Stimulated activated CD8-positive, alpha-beta memory T cell treated with anti-CD3 and anti-CD28 coated beads, Interleukin-4, amount 100 ng/mL, for 4 hours (primary cell): ENCODE data around the gene DUS2.

Experiments used
- DNase-seq, 2 donors: peaks; one replicate each; pipeline ENCODE4 v3.0.0-alpha.2; 2020; ENCODE audit warnings: low read depth in 2 of 2, low spot score in 1 of 2

The DUS2 gene

GRCh38 chr16:68046106-68046505 is 23.0 kb downstream of the DUS2 start:
- DNase-seq, result no peak

DNA sequence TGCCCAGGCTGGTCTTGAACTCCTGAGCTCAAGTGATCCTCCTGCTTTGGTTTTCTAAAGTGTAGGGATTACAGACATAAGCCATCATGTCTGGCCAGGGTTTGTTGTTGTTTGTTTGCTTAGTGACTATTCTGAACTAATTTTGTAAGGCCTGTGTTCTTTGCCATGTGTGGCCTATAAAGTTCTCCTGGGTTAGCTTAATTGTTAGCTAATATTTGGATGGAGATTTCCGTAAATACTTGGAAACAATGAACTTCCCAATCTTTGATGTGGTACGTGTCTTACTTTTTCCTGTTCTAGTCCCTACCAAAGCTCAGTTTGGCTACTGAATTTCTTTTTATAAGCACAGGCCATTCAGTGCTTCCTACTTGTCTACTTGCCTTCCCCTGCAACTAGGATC is 24.9 kb downstream of the DUS2 start:
- no peak for DNase-seq

- DNase-seq, result no peak
Observed at GRCh38 chr16:68049449-68049848, 26.4 kb downstream of the DUS2 start.

DNA sequence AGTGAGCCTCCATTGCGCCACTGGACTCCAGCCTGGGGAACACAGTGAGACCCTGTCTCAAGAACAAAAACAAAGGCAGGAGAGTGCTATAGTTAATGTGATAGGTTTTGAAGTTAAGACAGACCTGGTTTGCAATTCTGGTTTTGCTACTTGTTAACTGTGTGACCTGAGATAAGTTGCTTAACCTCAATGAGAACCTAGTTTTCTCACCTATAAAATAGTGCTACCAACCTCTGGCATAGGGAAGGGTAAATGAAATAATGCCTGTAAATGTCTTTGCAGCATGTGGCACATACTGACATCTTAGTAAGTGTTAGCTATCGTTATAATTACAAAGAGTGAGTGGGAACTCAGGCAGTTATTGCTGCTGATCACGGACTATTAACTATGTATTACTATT is 32.3 kb downstream of the DUS2 start:
- no peak for DNase-seq

GRCh38 chr16:68059804-68060203 is 36.7 kb downstream of the DUS2 start:
- DNase-seq, result no peak

- DNase-seq, result no peak
Observed at GRCh38 chr16:68061396-68061795, 38.3 kb downstream of the DUS2 start.

DNA sequence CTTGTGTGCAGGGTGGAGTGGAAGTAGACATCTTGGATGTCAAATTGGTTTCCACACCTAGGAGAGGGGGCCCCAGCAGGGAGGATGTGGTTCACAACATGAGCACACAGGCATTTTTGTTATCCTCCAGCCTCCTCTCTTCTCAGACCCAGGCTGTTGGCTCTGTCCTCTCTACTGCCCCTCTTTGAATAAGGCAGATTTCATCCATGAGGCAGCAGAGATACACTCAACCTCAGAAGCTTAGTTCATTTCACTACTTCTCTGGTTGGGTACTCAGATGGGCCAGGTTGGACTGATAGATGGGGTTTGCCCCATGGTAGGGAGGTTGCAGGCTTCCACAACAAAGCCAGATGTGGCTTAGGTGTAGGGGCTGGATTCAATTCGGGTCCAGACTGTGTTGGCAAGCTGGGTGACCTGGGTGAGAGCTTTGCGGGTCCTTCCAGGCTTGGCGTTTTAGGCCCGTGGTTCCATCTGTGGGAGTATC is 39.9 kb downstream of the DUS2 start:
- no peak for DNase-seq

GRCh38 chr16:68064791-68065365 is 41.8 kb downstream of the DUS2 start:
- peak in 1 of 2 donors; percentile 48 for DNase-seq

GRCh38 chr16:68065716-68066305 is 42.7 kb downstream of the DUS2 start:
- no peak for DNase-seq

DNA sequence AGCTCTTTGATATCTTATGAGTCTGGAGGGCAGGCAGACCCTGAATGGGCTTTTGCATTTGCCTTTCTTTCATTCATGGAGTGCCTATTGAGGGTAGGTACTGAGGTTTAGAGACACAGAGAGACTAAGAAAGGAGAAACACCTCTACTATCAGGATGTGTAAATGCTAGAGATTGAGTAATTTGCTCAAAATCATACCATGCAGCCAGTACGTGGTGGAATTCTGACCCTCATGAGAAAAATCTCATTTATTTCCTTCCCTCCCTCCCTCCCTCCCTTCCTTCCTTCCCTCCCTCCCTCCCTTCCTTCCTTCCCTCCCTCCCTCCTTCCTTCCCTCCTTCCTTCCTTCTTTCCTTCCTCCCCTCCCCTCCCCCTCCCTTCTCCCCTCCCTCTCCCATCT is 43.7 kb downstream of the DUS2 start:
- no peak for DNase-seq

GRCh38 chr16:68068926-68069325 is 45.8 kb downstream of the DUS2 start:
- DNase-seq, result no peak

GRCh38 chr16:68069511-68070248 is 46.6 kb downstream of the DUS2 start:
- DNase-seq, result no peak

- DNase-seq, result no peak
Observed at GRCh38 chr16:68070249-68070730, 47.2 kb downstream of the DUS2 start.

DNA sequence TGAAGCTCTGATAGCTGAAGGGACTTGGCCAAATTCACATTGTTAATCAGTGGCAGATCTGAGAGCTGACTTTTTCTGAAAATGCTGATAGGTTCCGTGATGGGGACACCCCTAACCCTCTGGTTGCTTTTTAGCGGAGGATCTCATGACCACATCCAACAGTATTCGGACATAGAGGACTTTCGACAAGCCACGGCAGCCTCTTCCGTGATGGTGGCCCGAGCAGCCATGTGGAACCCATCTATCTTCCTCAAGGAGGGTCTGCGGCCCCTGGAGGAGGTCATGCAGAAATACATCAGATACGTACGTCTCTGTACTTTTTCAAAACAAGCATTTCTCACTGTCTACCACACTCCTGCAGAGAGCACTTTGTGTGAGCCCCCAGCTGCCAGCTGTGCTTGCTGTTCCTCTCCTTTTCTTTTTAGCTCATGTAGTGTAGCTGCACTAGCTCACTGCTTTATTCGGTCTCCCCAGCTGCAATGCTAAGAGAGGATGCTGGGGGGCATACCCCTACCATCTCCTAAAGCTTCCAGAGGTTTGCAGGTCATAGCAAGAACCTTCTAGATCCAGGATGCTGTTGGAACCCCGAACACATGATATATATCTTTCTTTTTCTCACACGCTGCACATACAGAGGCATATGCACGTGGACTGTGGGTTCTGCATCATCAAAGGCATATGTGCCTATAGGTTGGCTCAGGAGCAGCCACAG is 47.9 kb downstream of the DUS2 start:
- no peak for DNase-seq

DNA sequence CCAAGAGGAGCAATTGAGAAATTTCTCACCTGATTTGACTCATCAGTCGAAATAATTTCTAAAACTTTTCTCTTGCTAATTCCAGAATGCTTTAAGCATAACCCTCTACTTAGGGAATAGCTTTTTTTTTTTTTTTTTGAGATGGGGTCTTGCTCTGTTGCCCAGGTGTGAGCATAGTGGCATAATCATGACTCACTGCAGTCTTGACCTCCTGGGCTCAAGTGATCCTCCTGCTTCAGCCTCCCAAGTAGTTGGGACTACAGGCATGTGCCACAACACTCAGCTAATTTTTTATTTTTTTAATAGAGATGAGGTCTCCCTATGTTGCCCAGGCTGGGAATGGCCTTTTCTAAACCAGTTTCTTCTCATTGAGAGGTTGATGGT is 48.4 kb downstream of the DUS2 start:
- DNase-seq, result no peak

DNA sequence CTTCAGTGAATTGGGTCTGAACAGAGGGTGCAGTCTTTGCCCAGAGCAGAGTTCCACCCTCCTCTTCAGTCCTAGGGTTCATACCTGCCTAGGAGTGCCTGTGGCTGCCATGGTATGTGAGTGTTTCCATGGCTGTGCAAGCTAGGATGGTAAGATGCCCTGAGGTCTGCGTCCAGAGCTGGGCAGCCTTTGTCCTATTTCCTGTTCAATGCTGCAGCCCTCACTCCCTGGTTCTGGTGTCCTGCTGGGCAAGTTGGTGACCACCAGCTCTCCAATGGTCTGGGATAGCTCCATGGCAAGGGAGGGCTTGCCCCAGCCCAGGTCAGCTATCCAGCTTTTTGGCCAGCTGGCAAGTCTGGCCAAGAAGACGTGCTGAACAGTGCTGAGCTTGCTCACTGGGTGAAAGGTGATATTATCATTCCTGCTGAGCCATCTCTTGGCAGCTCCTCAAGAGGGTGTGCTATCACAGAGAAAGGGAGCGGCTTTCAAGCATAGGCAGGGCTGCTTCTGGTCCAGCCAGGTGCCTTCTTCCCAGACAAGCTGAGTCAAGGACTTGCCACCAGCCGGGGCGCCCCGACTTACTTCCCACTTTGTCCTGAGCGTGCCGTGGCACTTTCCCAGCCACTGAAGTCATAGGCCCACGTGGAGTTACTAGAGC is 49.1 kb downstream of the DUS2 start:
- DNase-seq, result no peak

GRCh38 chr16:68073902-68074760 is 51.0 kb downstream of the DUS2 start:
- DNase-seq, result no peak

DNA sequence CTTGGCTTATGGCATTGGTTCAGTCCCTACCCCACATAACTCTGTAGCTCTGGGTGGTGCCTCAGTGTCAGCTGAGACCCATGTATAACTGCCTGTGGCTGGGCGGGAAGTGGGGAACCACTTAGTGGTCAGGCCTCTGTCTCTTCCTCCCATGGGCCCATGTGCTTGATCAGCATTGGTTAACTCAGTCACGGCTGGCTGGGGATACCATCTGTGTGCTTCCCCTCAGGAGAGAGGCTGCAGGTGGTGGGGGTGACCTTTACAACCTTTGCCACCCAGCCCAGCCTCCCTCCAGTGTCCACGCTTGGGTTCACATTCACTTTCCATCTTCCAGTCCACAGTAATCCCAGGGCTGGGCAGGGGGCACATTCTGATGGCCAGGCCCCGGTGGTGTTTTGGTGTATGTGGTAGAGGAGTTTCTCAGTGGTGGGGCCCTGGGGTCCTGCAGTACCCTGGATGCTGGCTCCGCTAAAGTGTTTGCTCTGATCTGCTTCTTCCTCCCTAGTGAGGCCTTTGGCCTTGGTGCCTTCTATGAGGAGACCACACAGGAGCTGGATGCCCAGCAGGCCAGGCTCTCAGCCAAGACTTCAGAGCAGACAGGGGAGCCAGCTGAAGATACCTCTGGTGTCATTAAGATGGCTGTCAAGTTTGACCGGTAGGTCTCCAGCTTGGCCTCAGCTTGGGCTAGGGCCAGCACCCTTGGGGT is 51.9 kb downstream of the DUS2 start:
- DNase-seq, result peak in 1 of 2 donors; percentile 26

DNA sequence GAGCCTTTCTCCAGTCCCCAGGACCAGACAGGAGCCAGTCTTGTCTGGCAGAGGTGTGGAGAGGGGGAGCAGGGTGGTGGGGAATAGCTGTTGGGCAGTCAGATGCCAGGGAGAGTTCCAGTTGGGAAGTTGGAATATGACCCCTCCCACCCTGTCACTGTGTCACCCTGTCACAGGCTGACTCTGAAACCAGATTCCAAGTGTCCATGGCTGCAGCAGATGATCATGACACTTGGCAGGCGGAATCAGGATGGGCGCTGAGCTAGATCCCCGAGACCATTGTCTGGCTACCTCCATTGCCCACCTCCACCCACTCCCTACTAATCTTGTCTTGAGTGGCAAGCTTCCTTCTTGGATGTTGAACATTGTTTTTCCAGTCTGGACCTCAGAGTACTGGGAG is 52.9 kb downstream of the DUS2 start:
- no peak for DNase-seq

- DNase-seq, result no peak
Observed at GRCh38 chr16:68076560-68076959, 53.5 kb downstream of the DUS2 start.
